ENCODE data around the gene ZNF462. TPM values are rescaled to one million over a fixed set of nuclear protein-coding genes. Genes with fewer than 3 reads are reported as not detected.

The ZNF462 gene
- total and polyA plus RNA-seq, 2 experiments from 2014 or later = 40.0 to 101 TPM

GRCh38 chr9:106872641-106873040 lies 9.7 kb downstream of the ZNF462 start (continued):
- TF ChIP-seq, protein P1, sequence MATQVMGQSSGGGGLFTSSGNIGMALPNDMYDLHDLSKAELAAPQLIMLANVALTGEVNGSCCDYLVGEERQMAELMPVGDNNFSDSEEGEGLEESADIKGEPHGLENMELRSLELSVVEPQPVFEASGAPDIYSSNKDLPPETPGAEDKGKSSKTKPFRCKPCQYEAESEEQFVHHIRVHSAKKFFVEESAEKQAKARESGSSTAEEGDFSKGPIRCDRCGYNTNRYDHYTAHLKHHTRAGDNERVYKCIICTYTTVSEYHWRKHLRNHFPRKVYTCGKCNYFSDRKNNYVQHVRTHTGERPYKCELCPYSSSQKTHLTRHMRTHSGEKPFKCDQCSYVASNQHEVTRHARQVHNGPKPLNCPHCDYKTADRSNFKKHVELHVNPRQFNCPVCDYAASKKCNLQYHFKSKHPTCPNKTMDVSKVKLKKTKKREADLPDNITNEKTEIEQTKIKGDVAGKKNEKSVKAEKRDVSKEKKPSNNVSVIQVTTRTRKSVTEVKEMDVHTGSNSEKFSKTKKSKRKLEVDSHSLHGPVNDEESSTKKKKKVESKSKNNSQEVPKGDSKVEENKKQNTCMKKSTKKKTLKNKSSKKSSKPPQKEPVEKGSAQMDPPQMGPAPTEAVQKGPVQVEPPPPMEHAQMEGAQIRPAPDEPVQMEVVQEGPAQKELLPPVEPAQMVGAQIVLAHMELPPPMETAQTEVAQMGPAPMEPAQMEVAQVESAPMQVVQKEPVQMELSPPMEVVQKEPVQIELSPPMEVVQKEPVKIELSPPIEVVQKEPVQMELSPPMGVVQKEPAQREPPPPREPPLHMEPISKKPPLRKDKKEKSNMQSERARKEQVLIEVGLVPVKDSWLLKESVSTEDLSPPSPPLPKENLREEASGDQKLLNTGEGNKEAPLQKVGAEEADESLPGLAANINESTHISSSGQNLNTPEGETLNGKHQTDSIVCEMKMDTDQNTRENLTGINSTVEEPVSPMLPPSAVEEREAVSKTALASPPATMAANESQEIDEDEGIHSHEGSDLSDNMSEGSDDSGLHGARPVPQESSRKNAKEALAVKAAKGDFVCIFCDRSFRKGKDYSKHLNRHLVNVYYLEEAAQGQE (IDR thresholded peaks at IDR 0.05; ENCODE audit: unreplicated experiment) = no peak

- no peak overlapping the region for H2AFZ ChIP-seq
- DNase-seq (ENCODE audit: low spot score) = no peak
- H3K4me2 ChIP-seq = 0 out of 2 replicates have a peak overlapping the region, but pooled peaks have one; percentile 49
- H3K4me1 Mint-ChIP-seq = peaks cover 97% of the 10 kb centered on the region
- peaks cover 8% of the 10 kb centered on the region for H3K27me3 Mint-ChIP-seq (ENCODE audit: insufficient read depth, low read depth, poor library complexity)
- peak overlapping the region; percentile 54 for H3K27ac Mint-ChIP-seq
- no peaks in the 10 kb centered on the region for H3K9me2 ChIP-seq (ENCODE audit: insufficient read depth)
- no peaks in the 10 kb centered on the region for H3F3A ChIP-seq (replicated peaks; ENCODE audit: low read depth)
- H3K4me3 Mint-ChIP-seq = no peak overlapping the region
- H3K36me3 Mint-ChIP-seq (ENCODE audit: low read depth) = peaks cover 14% of the 10 kb centered on the region; the same call in 2 of the 3 replicates
- peaks cover 98% of the 10 kb centered on the region for H3K79me2 ChIP-seq (replicated peaks; ENCODE audit: insufficient read depth)
- no peaks in the 10 kb centered on the region for H3K27me3 ChIP-seq (ENCODE audit: insufficient read depth)
- H4K20me1 ChIP-seq (replicated peaks; ENCODE audit: insufficient read depth) = peaks cover 19% of the 10 kb centered on the region; the same call in 1 of the 2 replicates
- no peak overlapping the region for H3K4me3 ChIP-seq
- peak overlapping the region; percentile 55; the same call in 1 of the 2 replicates for H3K27ac ChIP-seq (ENCODE audit: low read depth)
- no peak for ATAC-seq
- H3K36me3 ChIP-seq (ENCODE audit: insufficient read depth) = no peaks in the 10 kb centered on the region
- H3K4me1 ChIP-seq (ENCODE audit: insufficient read depth) = peaks cover 90% of the 10 kb centered on the region
- H3K9me3 Mint-ChIP-seq = no peaks in the 10 kb centered on the region
- TF ChIP-seq NANOG (IDR thresholded peaks at IDR 0.05; ENCODE audit: borderline replicate concordance) (no peak), EZH2 (IDR thresholded peaks at IDR 0.05; ENCODE audit: low read depth, unreplicated experiment) (no peak), ZNF114 (CRISPR knock-in tag; IDR thresholded peaks at IDR 0.05) (no peak), EZH2phosphoT487 (IDR thresholded peaks at IDR 0.05; ENCODE audit: unreplicated experiment) (no peak), POLR2AphosphoS5 (IDR thresholded peaks at IDR 0.05; ENCODE audit: low read depth) (no peak), ZNF462 (CRISPR knock-in tag; IDR thresholded peaks at IDR 0.05) (no peak), STAT1 (IDR thresholded peaks at IDR 0.05; ENCODE audit: unreplicated experiment) (no peak), JUNB (IDR thresholded peaks at IDR 0.05; ENCODE audit: unreplicated experiment) (no peak), ZNF331 (CRISPR knock-in tag; IDR thresholded peaks at IDR 0.05; ENCODE audit: low read depth) (no peak)
- TF ChIP-seq, protein P2, sequence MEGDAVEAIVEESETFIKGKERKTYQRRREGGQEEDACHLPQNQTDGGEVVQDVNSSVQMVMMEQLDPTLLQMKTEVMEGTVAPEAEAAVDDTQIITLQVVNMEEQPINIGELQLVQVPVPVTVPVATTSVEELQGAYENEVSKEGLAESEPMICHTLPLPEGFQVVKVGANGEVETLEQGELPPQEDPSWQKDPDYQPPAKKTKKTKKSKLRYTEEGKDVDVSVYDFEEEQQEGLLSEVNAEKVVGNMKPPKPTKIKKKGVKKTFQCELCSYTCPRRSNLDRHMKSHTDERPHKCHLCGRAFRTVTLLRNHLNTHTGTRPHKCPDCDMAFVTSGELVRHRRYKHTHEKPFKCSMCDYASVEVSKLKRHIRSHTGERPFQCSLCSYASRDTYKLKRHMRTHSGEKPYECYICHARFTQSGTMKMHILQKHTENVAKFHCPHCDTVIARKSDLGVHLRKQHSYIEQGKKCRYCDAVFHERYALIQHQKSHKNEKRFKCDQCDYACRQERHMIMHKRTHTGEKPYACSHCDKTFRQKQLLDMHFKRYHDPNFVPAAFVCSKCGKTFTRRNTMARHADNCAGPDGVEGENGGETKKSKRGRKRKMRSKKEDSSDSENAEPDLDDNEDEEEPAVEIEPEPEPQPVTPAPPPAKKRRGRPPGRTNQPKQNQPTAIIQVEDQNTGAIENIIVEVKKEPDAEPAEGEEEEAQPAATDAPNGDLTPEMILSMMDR (conservative IDR thresholded peaks at IDR 0.05; ENCODE audit: low read depth in 2 of 2) = no peak
- TF ChIP-seq, protein P3, sequence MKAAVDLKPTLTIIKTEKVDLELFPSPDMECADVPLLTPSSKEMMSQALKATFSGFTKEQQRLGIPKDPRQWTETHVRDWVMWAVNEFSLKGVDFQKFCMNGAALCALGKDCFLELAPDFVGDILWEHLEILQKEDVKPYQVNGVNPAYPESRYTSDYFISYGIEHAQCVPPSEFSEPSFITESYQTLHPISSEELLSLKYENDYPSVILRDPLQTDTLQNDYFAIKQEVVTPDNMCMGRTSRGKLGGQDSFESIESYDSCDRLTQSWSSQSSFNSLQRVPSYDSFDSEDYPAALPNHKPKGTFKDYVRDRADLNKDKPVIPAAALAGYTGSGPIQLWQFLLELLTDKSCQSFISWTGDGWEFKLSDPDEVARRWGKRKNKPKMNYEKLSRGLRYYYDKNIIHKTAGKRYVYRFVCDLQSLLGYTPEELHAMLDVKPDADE (IDR thresholded peaks at IDR 0.05) = no peak
Observed at GRCh38 chr9:106874031-106874430, 11.1 kb downstream of the ZNF462 start.
